Heart left ventricle (tissue), 13 donors: Measurements from ENCODE around the gene GRIN2A.

Source experiments
- POLR2A ChIP-seq, 2 donors: fragments of 450-650 bp; IDR thresholded peaks; one replicate each; pipeline ENCODE4 v1.6.1; 2017; ENCODE audit warnings: antibody characterized with exemption in 2 of 2, mild to moderate bottlenecking in 2 of 2, moderate library complexity in 2 of 2
- TF ChIP-seq, protein P1 (sequence below), 12 donors: fragments of 200-600 bp; sonication (generic) in 4 of 12; IDR thresholded peaks; one replicate each; pipeline versions ENCODE4 v1.5.0 to v1.8.0; 2018 to 2022; ENCODE audit warnings: antibody characterized with exemption in 12 of 12, mild to moderate bottlenecking in 5 of 12
- donor health status: ischemic (EF 13 %, LVEDD 7.1; RV severe dilation, severe dysfunction).
- donor health status: DM: no; HTN: yes; CAD: no.
- donor health status: DM: no; HTN: no; CAD: no.
- donor health status: ischemic (EF 25% LVEDD 6.9; RV normal size, moderate dysfunction).
- donor health status: ischemic (EF 25% LVEDD 5.7; RV mildly dilated, moderate dysfunction).
- donor health status: ischemic (EF 35%, LVEDD 5.7; RV mildly dilated, moderate dysfunction).
- donor health status: nonischemic (EF 11% LVEDD 7.7; RV severe dilation, severe dysfunction).
- donor health status: DM: yes; HTN: yes; CAD: no.
- donor health status: PGD.
- donor health status: ischemic (EF 29% LVEDD 5.4; RV normal size, mild dysfunction).
- donor health status: nonischemic (EF 23%, LVEDD 6.1; RV moderate dilation, normal function).

DNA sequence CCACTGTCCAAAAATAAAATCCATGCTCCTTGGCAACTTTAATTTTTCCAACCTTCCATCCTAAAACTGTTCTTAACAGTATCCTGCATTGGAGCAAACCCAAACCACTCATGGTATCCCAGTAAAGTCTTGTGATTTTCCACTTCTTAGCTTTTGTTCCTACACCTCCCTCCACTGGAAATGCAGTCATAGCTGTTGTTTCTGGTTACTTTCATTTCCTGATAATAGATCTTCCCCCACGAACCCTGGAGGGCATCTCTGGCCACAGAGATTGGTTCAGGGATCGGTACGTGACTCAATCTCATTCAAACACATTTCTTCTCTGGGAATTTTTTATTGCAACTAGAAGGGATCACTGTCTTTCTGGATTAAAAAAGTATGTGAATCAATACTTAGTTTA, 276.0 kb downstream of the GRIN2A start:
- TF ChIP-seq, protein P1, sequence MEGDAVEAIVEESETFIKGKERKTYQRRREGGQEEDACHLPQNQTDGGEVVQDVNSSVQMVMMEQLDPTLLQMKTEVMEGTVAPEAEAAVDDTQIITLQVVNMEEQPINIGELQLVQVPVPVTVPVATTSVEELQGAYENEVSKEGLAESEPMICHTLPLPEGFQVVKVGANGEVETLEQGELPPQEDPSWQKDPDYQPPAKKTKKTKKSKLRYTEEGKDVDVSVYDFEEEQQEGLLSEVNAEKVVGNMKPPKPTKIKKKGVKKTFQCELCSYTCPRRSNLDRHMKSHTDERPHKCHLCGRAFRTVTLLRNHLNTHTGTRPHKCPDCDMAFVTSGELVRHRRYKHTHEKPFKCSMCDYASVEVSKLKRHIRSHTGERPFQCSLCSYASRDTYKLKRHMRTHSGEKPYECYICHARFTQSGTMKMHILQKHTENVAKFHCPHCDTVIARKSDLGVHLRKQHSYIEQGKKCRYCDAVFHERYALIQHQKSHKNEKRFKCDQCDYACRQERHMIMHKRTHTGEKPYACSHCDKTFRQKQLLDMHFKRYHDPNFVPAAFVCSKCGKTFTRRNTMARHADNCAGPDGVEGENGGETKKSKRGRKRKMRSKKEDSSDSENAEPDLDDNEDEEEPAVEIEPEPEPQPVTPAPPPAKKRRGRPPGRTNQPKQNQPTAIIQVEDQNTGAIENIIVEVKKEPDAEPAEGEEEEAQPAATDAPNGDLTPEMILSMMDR (IDR thresholded peaks at IDR 0.05): no peak
- TF ChIP-seq POLR2A (IDR thresholded peaks at IDR 0.05): no peak
